Measurements from ENCODE around the gene METTL23.

METTL23 gene

DNA sequence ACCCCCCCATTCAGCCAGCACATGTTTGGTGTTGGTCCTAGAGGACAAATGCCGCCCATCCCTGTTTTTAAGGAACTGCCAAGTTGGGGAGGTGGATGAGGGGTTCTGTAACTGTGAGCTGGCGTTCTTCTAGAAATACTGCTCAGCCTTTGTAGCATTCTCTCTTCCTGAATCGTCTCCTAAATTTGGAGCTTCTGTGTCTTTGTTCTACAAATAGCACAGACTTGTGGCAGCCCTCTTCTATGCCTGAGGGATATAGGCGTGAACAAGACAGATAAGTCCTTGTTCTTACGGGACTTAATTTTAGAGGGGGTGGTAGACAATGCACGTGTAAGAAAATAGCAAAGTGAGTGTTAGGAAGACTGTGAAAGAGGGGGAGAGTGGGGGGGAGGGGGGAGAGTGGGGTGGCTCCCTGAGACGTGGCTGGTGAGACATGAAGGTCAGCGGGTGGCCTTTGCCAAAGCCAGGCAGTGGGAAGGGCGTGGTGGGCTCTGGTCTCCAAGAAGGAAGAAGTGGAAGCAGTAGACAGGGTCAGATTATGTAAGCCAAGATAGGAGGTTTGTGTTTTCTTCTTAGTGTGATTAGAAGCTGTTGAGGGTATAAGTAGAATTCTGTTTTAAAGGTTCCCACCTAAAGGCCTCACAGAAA, 21.2 kb downstream of the METTL23 start:
- Histone ChIP-seq H4K20me1 (no peaks in the 10 kb centered on the region), H3K4me3 (no peak overlapping the region), H3K9ac (peak overlapping the region in 8 of 11 experiments; percentile 25 to 70 (median 46); a peak in 12 of 22 replicates), H3K4me1 (peaks cover 16 to 26% (median 18%) of the 10 kb centered on the region in 10 experiments), H3K27ac (peak overlapping the region in 9 of 11 experiments; percentile 24 to 62 (median 51); a peak in 16 of 22 replicates), H3K27me3 (no peaks in the 10 kb centered on the region), H3K36me3 (peaks cover 40 to 69% (median 41%) of the 10 kb centered on the region in 11 experiments), H3K4me2 (peak overlapping the region; percentile 51 to 81 (median 71)), H3K9me3 (replicated peaks in 1 of 11) (peaks cover 5 to 21% (median 15%) of the 10 kb centered on the region in 11 experiments; a peak in 19 of 22 replicates)
- TF ChIP-seq Cebpa-rat (IDR thresholded peaks at IDR 0.05): no peak

DNA sequence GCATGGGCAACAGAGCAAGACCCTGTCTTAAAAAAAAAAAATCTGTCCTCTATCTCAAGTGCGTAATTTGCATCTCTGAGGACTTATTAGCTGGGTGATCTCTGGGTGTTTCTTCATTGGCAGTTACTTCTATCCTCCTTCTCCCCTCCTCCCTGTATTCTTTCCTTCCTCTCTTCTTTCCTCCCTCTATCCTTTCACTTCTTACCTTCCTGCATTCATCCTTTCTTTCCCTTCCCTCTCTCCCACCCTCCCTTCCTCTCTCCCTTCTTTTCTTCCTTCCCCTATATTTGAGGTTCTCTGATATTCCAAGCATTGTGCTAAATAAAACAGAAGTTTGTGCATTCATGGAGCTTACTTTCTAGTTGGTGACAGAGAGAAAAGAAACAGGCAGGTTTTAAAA, 22.0 kb downstream of the METTL23 start:
- Histone ChIP-seq H3K27me3 (no peaks in the 10 kb centered on the region), H3K9ac (no peak overlapping the region), H3K36me3 (peaks cover 32 to 69% (median 35%) of the 10 kb centered on the region in 11 experiments), H3K4me3 (no peak overlapping the region), H4K20me1 (no peaks in the 10 kb centered on the region), H3K4me2 (peak overlapping the region; percentile 51 to 81 (median 71); a peak in 20 of 22 replicates), H3K27ac (peak overlapping the region in 4 of 11 experiments; percentile 12 to 52 (median 38); a peak in 3 of 22 replicates), H3K9me3 (replicated peaks in 1 of 11) (peaks cover 5 to 21% (median 15%) of the 10 kb centered on the region in 11 experiments; a peak in 19 of 22 replicates), H3K4me1 (peaks cover 17 to 34% (median 24%) of the 10 kb centered on the region in 10 experiments)
- no peak for TF ChIP-seq Cebpa-rat (IDR thresholded peaks at IDR 0.05)

DNA sequence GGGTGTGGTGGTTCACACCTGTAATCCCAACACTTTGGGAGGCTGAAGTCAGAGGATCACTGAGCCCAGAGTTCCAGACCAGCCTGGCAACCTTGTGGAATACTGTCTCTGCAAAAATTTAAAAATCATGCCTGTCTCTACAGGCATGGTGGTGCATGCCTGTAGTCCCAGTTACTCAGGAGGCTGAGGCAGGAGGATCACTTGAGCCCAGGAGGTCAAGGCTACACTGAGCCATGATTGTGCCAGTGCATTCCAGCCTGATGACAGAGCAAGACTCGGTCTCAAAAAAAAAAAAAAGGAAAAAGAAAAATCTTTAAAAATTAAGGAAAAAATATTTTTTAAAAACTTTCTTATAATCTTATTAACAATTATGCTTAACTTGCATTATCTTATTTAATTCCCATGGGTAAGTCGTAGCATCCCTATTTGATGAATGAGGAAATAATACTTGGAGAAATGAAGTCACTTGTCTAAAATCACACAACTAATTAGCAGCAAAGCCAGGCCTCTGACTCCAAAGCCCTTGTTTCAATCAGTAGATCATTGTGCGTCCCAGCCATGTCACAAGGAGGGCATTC, 24.9 kb downstream of the METTL23 start:
- Histone ChIP-seq H3K27me3 (no peaks in the 10 kb centered on the region), H3K36me3 (peaks cover 20 to 65% (median 27%) of the 10 kb centered on the region in 11 experiments), H3K4me2 (no peak overlapping the region), H3K9ac (no peak overlapping the region), H4K20me1 (no peaks in the 10 kb centered on the region), H3K9me3 (replicated peaks in 1 of 11) (peaks cover 0 to 7% (median 5%) of the 10 kb centered on the region in 11 experiments; a peak in 19 of 22 replicates), H3K27ac (no peak overlapping the region), H3K4me1 (peaks cover 17 to 38% (median 26%) of the 10 kb centered on the region in 10 experiments), H3K4me3 (no peak overlapping the region)
- no peak for TF ChIP-seq Cebpa-rat (IDR thresholded peaks at IDR 0.05)

DNA sequence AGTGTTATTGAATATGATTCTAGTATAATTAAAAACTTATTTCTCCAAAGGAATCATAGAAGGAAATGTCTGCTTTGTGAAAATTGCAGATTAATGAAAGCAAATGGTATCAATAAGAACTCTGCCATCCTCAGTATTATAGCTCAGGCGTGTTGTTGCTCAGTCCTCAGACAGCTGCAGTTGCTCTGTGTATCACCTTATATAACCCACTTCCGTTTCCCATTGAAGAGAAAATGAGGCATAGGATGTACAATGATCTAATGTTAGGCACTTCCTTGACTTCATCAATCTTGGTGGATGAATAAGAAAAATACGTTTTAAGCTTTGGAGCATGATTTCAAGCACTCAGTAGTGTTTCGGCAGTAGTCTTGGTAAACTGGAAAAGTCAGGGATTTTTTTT, 25.4 kb downstream of the METTL23 start:
- no peaks in the 10 kb centered on the region for H4K20me1 ChIP-seq
- H3K27ac ChIP-seq: no peak overlapping the region
- peaks cover 0 to 2% (median under 1%) of the 10 kb centered on the region in 11 experiments; a peak in 8 of 22 replicates for H3K9me3 ChIP-seq (replicated peaks in 1 of 11)
- peaks cover 16 to 35% (median 25%) of the 10 kb centered on the region in 10 experiments for H3K4me1 ChIP-seq
- H3K9ac ChIP-seq: no peak overlapping the region
- no peaks in the 10 kb centered on the region for H3K27me3 ChIP-seq
- no peak overlapping the region for H3K4me2 ChIP-seq
- peaks cover 21 to 65% (median 27%) of the 10 kb centered on the region in 11 experiments for H3K36me3 ChIP-seq
- TF ChIP-seq Cebpa-rat (IDR thresholded peaks at IDR 0.05): no peak
- no peak overlapping the region for H3K4me3 ChIP-seq

DNA sequence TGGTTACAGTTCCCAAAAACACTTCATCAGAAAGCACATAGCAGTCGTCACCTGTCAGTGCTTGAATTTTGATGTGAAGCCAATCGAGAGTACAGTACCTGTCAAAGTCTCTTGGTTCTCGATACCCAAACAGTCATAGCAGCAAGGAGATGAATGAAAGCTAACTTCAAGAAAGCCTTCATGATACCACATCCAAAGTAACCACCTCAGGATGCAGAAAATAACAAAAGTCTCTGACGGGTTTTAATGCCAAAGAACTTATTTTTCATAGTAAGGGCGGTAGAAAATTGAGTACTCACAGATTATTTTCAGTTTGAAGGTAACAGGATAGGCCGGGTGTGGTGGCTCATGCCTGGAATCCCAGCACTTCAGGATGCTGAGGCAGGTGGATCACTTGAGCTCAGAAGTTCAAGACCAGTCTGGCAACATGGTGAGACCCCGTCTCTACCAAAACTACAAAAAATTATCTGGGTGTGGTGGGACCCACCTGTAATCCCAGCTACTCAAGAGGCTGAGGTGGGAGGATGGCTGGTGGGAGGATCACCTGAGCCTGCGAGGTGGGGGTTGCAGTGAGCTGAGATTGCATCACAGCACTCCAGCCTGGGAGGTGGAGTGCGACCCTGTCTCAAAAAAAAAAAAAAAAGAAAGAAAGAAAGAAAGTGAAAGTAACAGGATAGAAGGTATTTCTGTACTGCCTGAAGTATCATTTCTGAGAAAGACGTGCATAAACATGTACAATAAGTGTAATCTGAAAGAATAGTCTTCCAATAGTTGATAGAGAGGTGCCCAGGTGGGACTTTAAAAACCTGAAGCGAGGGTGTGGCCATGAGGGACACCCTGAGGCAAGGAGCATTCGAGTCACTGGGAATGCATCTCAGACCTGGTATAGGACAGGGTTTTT, 26.7 kb downstream of the METTL23 start:
- peak overlapping the region in 9 of 11 experiments; percentile 11 to 68 (median 42); a peak in 15 of 22 replicates for H3K4me2 ChIP-seq
- peak overlapping the region in 4 of 11 experiments; percentile 10 to 54 (median 28); a peak in 4 of 22 replicates for H3K9ac ChIP-seq
- H3K36me3 ChIP-seq: peaks cover 33 to 77% (median 39%) of the 10 kb centered on the region in 11 experiments
- no peaks in the 10 kb centered on the region for H4K20me1 ChIP-seq
- H3K27me3 ChIP-seq: no peaks in the 10 kb centered on the region
- H3K4me3 ChIP-seq: no peak overlapping the region
- TF ChIP-seq Cebpa-rat (IDR thresholded peaks at IDR 0.05): peak in 1 of 11 experiments; percentile 14; a peak in 1 of 22 replicates
- H3K9me3 ChIP-seq (replicated peaks in 1 of 11): peaks cover 0 to 2% (median 0%) of the 10 kb centered on the region in 11 experiments; a peak in 1 of 22 replicates
- H3K27ac ChIP-seq: peak overlapping the region in 2 of 11 experiments; percentile 16 to 29; a peak in 2 of 22 replicates
- peaks cover 3 to 21% (median 12%) of the 10 kb centered on the region in 10 experiments for H3K4me1 ChIP-seq

DNA sequence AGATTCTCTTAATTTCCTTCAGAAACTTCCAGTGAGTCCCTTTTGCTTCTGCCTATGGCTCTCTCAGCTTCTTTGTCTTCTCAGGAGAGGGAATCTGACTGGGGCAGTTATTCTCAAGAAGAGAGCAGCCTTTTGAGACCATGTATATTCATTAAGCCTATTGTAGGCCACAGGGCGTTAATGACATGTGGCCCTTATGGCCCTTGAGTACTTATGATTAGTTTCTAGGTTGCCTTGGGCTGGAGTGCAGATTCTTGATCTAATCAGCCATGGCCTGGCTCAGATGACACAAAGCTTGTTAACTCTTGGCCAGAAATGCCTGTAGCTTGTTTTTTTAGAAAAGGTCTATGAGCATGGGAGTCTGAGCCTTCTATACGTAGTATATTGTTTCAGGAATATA, 28.6 kb downstream of the METTL23 start:
- no peak overlapping the region for H3K9ac ChIP-seq
- no peak overlapping the region for H3K27ac ChIP-seq
- peaks cover 0 to 8% (median 0%) of the 10 kb centered on the region in 11 experiments; a peak in 1 of 22 replicates for H3K9me3 ChIP-seq (replicated peaks in 1 of 11)
- no peaks in the 10 kb centered on the region for H4K20me1 ChIP-seq
- H3K36me3 ChIP-seq: peaks cover 37 to 80% (median 51%) of the 10 kb centered on the region in 11 experiments
- H3K4me2 ChIP-seq: no peak overlapping the region
- H3K4me3 ChIP-seq: no peak overlapping the region
- peaks cover 0 to 12% (median 8%) of the 10 kb centered on the region in 10 experiments; a peak in 16 of 20 replicates for H3K4me1 ChIP-seq
- H3K27me3 ChIP-seq: no peaks in the 10 kb centered on the region
- no peak for TF ChIP-seq Cebpa-rat (IDR thresholded peaks at IDR 0.05)

DNA sequence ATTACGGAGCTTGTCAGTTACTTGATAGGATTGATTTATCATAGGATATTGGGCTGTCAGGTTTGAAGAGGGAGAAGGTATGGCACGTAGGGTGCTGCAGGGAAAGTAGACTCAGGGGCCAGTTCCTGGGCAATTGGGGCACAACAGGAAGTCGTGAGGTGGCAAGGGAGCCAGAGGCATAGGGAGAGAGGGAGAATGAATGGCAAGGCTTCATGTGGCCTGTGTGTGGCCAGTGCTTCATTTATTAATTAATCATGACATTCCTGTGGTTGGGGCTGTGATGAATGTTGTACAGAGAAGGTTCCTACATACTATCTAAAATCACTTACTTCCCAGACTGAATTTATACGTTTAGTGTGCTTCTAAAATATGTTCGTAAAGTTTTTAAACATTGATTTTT, 30.6 kb downstream of the METTL23 start:
- Histone ChIP-seq H3K9ac (no peak overlapping the region), H3K36me3 (peaks cover 45 to 88% (median 59%) of the 10 kb centered on the region in 11 experiments), H3K4me1 (peaks cover 0 to 12% (median 8%) of the 10 kb centered on the region in 10 experiments; a peak in 16 of 20 replicates), H3K27me3 (no peaks in the 10 kb centered on the region), H3K9me3 (replicated peaks in 1 of 11) (peaks cover 0 to 8% (median 0%) of the 10 kb centered on the region in 11 experiments; a peak in 2 of 22 replicates), H3K4me2 (no peak overlapping the region), H3K27ac (no peak overlapping the region), H3K4me3 (no peak overlapping the region), H4K20me1 (no peaks in the 10 kb centered on the region)
- no peak for TF ChIP-seq Cebpa-rat (IDR thresholded peaks at IDR 0.05)

DNA sequence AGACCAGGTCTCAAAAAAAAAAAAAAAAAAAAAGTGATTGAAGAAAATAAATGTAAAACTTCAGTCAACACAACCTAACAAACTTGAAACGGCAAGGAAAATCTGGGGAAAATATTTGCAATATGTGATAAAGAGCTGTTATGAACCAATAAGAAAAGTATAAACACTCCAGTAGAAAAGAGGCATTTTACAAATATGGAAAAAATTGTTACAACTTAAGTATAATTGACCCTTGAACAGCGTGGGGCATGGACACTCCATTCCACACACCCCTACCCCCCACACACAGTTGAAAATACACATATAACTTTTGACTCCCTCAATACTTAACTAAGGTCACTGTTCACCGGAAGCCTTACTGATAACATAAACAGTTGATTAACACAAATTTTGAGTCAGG, 31.9 kb downstream of the METTL23 start:
- H3K4me1 ChIP-seq: peaks cover 0 to 5% (median 3%) of the 10 kb centered on the region in 10 experiments; a peak in 15 of 20 replicates
- H3K9me3 ChIP-seq (replicated peaks in 1 of 11): peaks cover 0 to 8% (median 0%) of the 10 kb centered on the region in 11 experiments; a peak in 2 of 22 replicates
- H3K4me3 ChIP-seq: no peak overlapping the region
- H3K36me3 ChIP-seq: peaks cover 49 to 81% (median 59%) of the 10 kb centered on the region in 11 experiments
- H3K9ac ChIP-seq: no peak overlapping the region
- H3K4me2 ChIP-seq: no peak overlapping the region
- no peaks in the 10 kb centered on the region for H4K20me1 ChIP-seq
- no peak overlapping the region for H3K27ac ChIP-seq
- no peak for TF ChIP-seq Cebpa-rat (IDR thresholded peaks at IDR 0.05)
- H3K27me3 ChIP-seq: no peaks in the 10 kb centered on the region
